SK-N-SH treated with all-trans-retinoic acid at 6 μM for 48 hours (cell line): ENCODE data around the gene GDPD4.

Experiments
- ATAC-seq: fragments of 200-7000 bp; cut with Tn5 transposase; 3 replicates; pipeline ENCODE4 v1.9.1; 2020; ENCODE audit warnings: mild to moderate bottlenecking, moderate library complexity
- ARNTL ChIP-seq: fragments of 450-650 bp; formaldehyde crosslinking; IDR thresholded peaks from 2 replicates; pipeline ENCODE4 v1.5.0; 2020; ENCODE audit warnings: low read depth, mild to moderate bottlenecking, moderate library complexity, borderline replicate concordance
- CREB5 ChIP-seq: fragments of 250-450 bp; sonication (Bioruptor Pico); IDR thresholded peaks from 2 replicates; pipeline ENCODE4 v1.5.1; 2020; ENCODE audit warnings: low read depth, mild to moderate bottlenecking, moderate library complexity
- CSDC2 ChIP-seq: fragments of 250-450 bp; sonication (Bioruptor Pico); IDR thresholded peaks from 2 replicates; pipeline ENCODE4 v1.5.0; 2020; ENCODE audit warnings: mild to moderate bottlenecking, moderate library complexity
- ESRRG ChIP-seq: fragments of 250-450 bp; sonication (Bioruptor Pico); IDR thresholded peaks from 2 replicates; pipeline ENCODE4 v1.6.1; 2021; ENCODE audit warnings: mild to moderate bottlenecking
- GLIS3 ChIP-seq: fragments of 250-450 bp; sonication (Bioruptor Pico); IDR thresholded peaks from 2 replicates; pipeline ENCODE4 v1.5.0; 2020; ENCODE audit warnings: mild to moderate bottlenecking, moderate library complexity
- OSR1 ChIP-seq: fragments of 250-450 bp; sonication (Bioruptor Pico); IDR thresholded peaks from 2 replicates; pipeline ENCODE4 v1.8.0; 2022; ENCODE audit warnings: moderate library complexity, mild to moderate bottlenecking, inconsistent platforms
- PPARA ChIP-seq: fragments of 250-450 bp; sonication (Bioruptor Pico); IDR thresholded peaks from 2 replicates; pipeline ENCODE4 v1.5.0; 2020; ENCODE audit warnings: mild to moderate bottlenecking, borderline replicate concordance
- RARB ChIP-seq: fragments of 250-450 bp; sonication (Bioruptor Pico); IDR thresholded peaks from 2 replicates; pipeline ENCODE4 v1.8.0; 2021; ENCODE audit warnings: mild to moderate bottlenecking, moderate library complexity
- SNAI2 ChIP-seq: fragments of 250-450 bp; sonication (Bioruptor Pico); IDR thresholded peaks from 2 replicates; pipeline ENCODE4 v1.5.0; 2020; ENCODE audit warnings: mild to moderate bottlenecking, moderate library complexity
- TCF4 ChIP-seq: fragments of 250-450 bp; sonication (Bioruptor Pico); IDR thresholded peaks from 2 replicates; pipeline ENCODE4 v1.8.0; 2021; ENCODE audit warnings: mild to moderate bottlenecking, moderate library complexity, borderline replicate concordance
- ZC3H10 ChIP-seq: fragments of 250-450 bp; sonication (Bioruptor Pico); IDR thresholded peaks from 2 replicates; pipeline ENCODE4 v1.5.1; 2021; ENCODE audit warnings: mild to moderate bottlenecking, moderate library complexity
- ZFP3 ChIP-seq: fragments of 250-450 bp; sonication (Bioruptor Pico); IDR thresholded peaks from 2 replicates; pipeline ENCODE4 v1.5.0; 2020; ENCODE audit warnings: mild to moderate bottlenecking, moderate library complexity
- ZFP30 ChIP-seq: fragments of 450-650 bp; formaldehyde crosslinking; IDR thresholded peaks from 2 replicates; pipeline ENCODE4 v1.5.0; 2022; ENCODE audit warnings: mild to moderate bottlenecking, moderate library complexity
- ZNF565 ChIP-seq: fragments of 450-650 bp; formaldehyde crosslinking; conservative IDR thresholded peaks from 2 replicates; pipeline ENCODE4 v1.5.0; 2020; ENCODE audit warnings: low read depth, mild to moderate bottlenecking, moderate library complexity
- ZNF8 ChIP-seq: fragments of 450-650 bp; formaldehyde crosslinking; IDR thresholded peaks from 2 replicates; pipeline ENCODE4 v1.5.0; 2020; ENCODE audit warnings: mild to moderate bottlenecking, moderate library complexity
- TF ChIP-seq, protein P1 (sequence below): fragments of 250-450 bp; sonication (Bioruptor Pico); IDR thresholded peaks from 2 replicates; pipeline ENCODE4 v1.5.1; 2021; ENCODE audit warnings: mild to moderate bottlenecking, moderate library complexity
- TF ChIP-seq, protein P2 (sequence below): fragments of 250-450 bp; sonication (Bioruptor Pico); IDR thresholded peaks from 2 replicates; pipeline ENCODE4 v1.8.0; 2021; ENCODE audit warnings: low read depth, mild to moderate bottlenecking, moderate library complexity, borderline replicate concordance
- TF ChIP-seq, protein P3 (sequence below): fragments of 250-450 bp; sonication (Bioruptor Pico); IDR thresholded peaks from 2 replicates; pipeline ENCODE4 v1.5.0; 2020; ENCODE audit warnings: mild to moderate bottlenecking, moderate library complexity

GDPD4 gene

GRCh38 chr11:77184136-77184860 is 117.2 kb downstream of the GDPD4 start:
- ATAC-seq, result no peak

GRCh38 chr11:77183431-77183984 is 118.0 kb downstream of the GDPD4 start:
- ATAC-seq, result no peak
- TF ChIP-seq RARB (CRISPR knock-in tag), result no peak
- no peak for TF ChIP-seq ZFP30 (CRISPR knock-in tag)
- TF ChIP-seq, protein P1, sequence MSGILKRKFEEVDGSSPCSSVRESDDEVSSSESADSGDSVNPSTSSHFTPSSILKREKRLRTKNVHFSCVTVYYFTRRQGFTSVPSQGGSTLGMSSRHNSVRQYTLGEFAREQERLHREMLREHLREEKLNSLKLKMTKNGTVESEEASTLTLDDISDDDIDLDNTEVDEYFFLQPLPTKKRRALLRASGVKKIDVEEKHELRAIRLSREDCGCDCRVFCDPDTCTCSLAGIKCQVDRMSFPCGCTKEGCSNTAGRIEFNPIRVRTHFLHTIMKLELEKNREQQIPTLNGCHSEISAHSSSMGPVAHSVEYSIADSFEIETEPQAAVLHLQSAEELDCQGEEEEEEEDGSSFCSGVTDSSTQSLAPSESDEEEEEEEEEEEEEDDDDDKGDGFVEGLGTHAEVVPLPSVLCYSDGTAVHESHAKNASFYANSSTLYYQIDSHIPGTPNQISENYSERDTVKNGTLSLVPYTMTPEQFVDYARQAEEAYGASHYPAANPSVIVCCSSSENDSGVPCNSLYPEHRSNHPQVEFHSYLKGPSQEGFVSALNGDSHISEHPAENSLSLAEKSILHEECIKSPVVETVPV (CRISPR knock-in tag), result no peak
- TF ChIP-seq ZC3H10, result no peak

More at GRCh38 chr11:77184136-77184860, 117.2 kb downstream of the GDPD4 start:
- no peak for TF ChIP-seq OSR1 (CRISPR knock-in tag)
- TF ChIP-seq, protein P2, sequence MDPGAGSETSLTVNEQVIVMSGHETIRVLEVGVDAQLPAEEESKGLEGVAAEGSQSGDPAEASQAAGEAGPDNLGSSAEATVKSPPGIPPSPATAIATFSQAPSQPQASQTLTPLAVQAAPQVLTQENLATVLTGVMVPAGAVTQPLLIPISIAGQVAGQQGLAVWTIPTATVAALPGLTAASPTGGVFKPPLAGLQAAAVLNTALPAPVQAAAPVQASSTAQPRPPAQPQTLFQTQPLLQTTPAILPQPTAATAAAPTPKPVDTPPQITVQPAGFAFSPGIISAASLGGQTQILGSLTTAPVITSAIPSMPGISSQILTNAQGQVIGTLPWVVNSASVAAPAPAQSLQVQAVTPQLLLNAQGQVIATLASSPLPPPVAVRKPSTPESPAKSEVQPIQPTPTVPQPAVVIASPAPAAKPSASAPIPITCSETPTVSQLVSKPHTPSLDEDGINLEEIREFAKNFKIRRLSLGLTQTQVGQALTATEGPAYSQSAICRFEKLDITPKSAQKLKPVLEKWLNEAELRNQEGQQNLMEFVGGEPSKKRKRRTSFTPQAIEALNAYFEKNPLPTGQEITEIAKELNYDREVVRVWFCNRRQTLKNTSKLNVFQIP (CRISPR knock-in tag), result no peak
- no peak for TF ChIP-seq SNAI2 (CRISPR knock-in tag)
- TF ChIP-seq ZNF8, result no peak
- TF ChIP-seq PPARA, result no peak
- TF ChIP-seq ZFP3 (CRISPR knock-in tag), result no peak

GRCh38 chr11:77182542-77183430 is 118.7 kb downstream of the GDPD4 start:
- no peak for ATAC-seq
- TF ChIP-seq ZFP3 (CRISPR knock-in tag) (no peak), ZFP30 (CRISPR knock-in tag) (no peak), GLIS3 (CRISPR knock-in tag) (no peak), SNAI2 (CRISPR knock-in tag) (no peak), ARNTL (CRISPR knock-in tag) (no peak), CREB5 (no peak), TCF4 (no peak), OSR1 (CRISPR knock-in tag) (no peak), ZNF565 (CRISPR knock-in tag) (no peak), ZC3H10 (no peak), RARB (CRISPR knock-in tag) (no peak), CSDC2 (CRISPR knock-in tag) (no peak), ESRRG (CRISPR knock-in tag) (no peak), PPARA (no peak), ZNF8 (no peak)
- TF ChIP-seq, protein P1 (CRISPR knock-in tag), result no peak
- TF ChIP-seq, protein P3, sequence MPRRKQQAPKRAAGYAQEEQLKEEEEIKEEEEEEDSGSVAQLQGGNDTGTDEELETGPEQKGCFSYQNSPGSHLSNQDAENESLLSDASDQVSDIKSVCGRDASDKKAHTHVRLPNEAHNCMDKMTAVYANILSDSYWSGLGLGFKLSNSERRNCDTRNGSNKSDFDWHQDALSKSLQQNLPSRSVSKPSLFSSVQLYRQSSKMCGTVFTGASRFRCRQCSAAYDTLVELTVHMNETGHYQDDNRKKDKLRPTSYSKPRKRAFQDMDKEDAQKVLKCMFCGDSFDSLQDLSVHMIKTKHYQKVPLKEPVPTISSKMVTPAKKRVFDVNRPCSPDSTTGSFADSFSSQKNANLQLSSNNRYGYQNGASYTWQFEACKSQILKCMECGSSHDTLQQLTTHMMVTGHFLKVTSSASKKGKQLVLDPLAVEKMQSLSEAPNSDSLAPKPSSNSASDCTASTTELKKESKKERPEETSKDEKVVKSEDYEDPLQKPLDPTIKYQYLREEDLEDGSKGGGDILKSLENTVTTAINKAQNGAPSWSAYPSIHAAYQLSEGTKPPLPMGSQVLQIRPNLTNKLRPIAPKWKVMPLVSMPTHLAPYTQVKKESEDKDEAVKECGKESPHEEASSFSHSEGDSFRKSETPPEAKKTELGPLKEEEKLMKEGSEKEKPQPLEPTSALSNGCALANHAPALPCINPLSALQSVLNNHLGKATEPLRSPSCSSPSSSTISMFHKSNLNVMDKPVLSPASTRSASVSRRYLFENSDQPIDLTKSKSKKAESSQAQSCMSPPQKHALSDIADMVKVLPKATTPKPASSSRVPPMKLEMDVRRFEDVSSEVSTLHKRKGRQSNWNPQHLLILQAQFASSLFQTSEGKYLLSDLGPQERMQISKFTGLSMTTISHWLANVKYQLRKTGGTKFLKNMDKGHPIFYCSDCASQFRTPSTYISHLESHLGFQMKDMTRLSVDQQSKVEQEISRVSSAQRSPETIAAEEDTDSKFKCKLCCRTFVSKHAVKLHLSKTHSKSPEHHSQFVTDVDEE (CRISPR knock-in tag), result no peak
